K562 (cell line): ENCODE results near the gene ERBB3. TPM values are rescaled to one million over a fixed set of nuclear protein-coding genes. Genes with fewer than 3 reads are reported as not detected.

Experiments
- ADNP ChIP-seq: fragments of 200-800 bp; sonication (Bioruptor generic); IDR thresholded peaks from 2 replicates; pipeline ENCODE4 v1.6.1; 2016; ENCODE audit warnings: missing genetic modification characterization, missing compliant biosample characterization
- ETV1 ChIP-seq: fragments of 450-650 bp; conservative IDR thresholded peaks from 2 replicates; pipeline ENCODE4 v1.6.1; 2016; ENCODE audit warnings: missing genetic modification characterization, control low read depth, low read depth, missing compliant biosample characterization
- EZH2 ChIP-seq: IDR thresholded peaks from 2 replicates; pipeline ENCODE4 v1.6.1; 2012; ENCODE audit warnings: low read depth, mild to moderate bottlenecking, inconsistent platforms, low read length, borderline replicate concordance
- FOXK1 ChIP-seq: sonication (generic); formaldehyde crosslinking; IDR thresholded peaks from 2 replicates; pipeline ENCODE4 v1.8.0; 2022; ENCODE audit warnings: missing genetic modification reagents, mild to moderate bottlenecking, borderline replicate concordance
- HNRNPK ChIP-seq: fragments of 200-400 bp; formaldehyde crosslinking; IDR thresholded peaks from one replicate; pipeline ENCODE4 v1.6.1; 2018; ENCODE audit warnings: mild to moderate bottlenecking, low read depth, low read length; ENCODE audit not compliant: poor library complexity, severe bottlenecking
- IRF1 ChIP-seq: sonication (generic); formaldehyde crosslinking; IDR thresholded peaks from 2 replicates; pipeline ENCODE4 v1.8.0; 2022; ENCODE audit warnings: missing genetic modification reagents, mild to moderate bottlenecking, borderline replicate concordance
- MBD1 ChIP-seq: fragments of 250-450 bp; sonication (Bioruptor Pico); IDR thresholded peaks from 2 replicates; pipeline ENCODE4 v1.8.0; 2022; ENCODE audit warnings: inconsistent platforms
- MXI1 ChIP-seq: IDR thresholded peaks from 2 replicates; pipeline ENCODE4 v1.6.1; 2011; ENCODE audit warnings: low read depth, mild to moderate bottlenecking, improper control_type of control experiment, low read length
- NCOA1 ChIP-seq: fragments of 450-650 bp; IDR thresholded peaks from 2 replicates; pipeline ENCODE4 v1.6.1; 2016; ENCODE audit warnings: low read depth
- NUFIP1 ChIP-seq: fragments of 450-650 bp; IDR thresholded peaks from 2 replicates; pipeline ENCODE4 v1.6.1; 2018; ENCODE audit not compliant: partially characterized antibody
- TAL1 ChIP-seq: fragments of 450-650 bp; IDR thresholded peaks from 2 replicates; pipeline ENCODE4 v1.6.1; 2016; ENCODE audit warnings: mild to moderate bottlenecking
- ZC3H11A ChIP-seq: IDR thresholded peaks from 2 replicates; pipeline ENCODE4 v1.6.1; 2012; ENCODE audit warnings: low read depth, low read length, improper control_type of control experiment
- ZFP91 ChIP-seq: sonication (generic); formaldehyde crosslinking; IDR thresholded peaks from 2 replicates; pipeline ENCODE4 v1.8.0; 2022; ENCODE audit warnings: mild to moderate bottlenecking, missing genetic modification reagents
- ZKSCAN1 ChIP-seq: fragments of 150-350 bp; IDR thresholded peaks from 2 replicates; pipeline ENCODE4 v1.6.1; 2016; ENCODE audit warnings: low read depth, low read length
- ZNF239 ChIP-seq: fragments of 250-450 bp; sonication (Bioruptor Pico); IDR thresholded peaks from 2 replicates; pipeline ENCODE4 v1.4.0; 2020; ENCODE audit warnings: mild to moderate bottlenecking
- ZNF407 ChIP-seq: fragments of 450-650 bp; IDR thresholded peaks from 2 replicates; pipeline ENCODE4 v1.6.1; 2016; ENCODE audit warnings: low read depth
- ZNF644 ChIP-seq: fragments of 200-800 bp; sonication (Bioruptor generic); IDR thresholded peaks from 2 replicates; pipeline ENCODE4 v1.6.1; 2016; ENCODE audit warnings: low read depth, missing genetic modification characterization, missing compliant biosample characterization
- polyA plus RNA-seq, 8 experiments: library from polyadenylated mRNA; depleted of rRNA in 4 of 8; stranded (reverse) in 5 of 8; unstranded in 3 of 8; fragments of >200 nt; fragmentation: Nextera tagmentation in 2 of 8; fragmentation: Illumina TruSeq in 1 of 8; extraction: Ambion mirVana in 2 of 8; extraction: Trizol in 1 of 8; gene quantifications; 2 replicates each; pipeline versions ENCODE4 v1.2.1 to v1.2.3, GENCODE V29; 2011 to 2014; ENCODE audit warnings: inconsistent platforms in 1 of 8, missing spikeins in 1 of 8
- total RNA-seq, 7 experiments: library from RNA; depleted of rRNA in 6 of 7; stranded (reverse); fragments of >200 nt in 6 of 7; fragmentation: Illumina TruSeq in 2 of 7; extraction: Trizol in 2 of 7; gene quantifications; 2 replicates each; pipeline versions ENCODE4 v1.2.1 to v1.2.3, GENCODE V29; 2011 to 2021; ENCODE audit warnings: low replicate concordance in 1 of 7

ERBB3 gene
- total and polyA plus RNA-seq, 9 of the 15 experiments (the other 6 are each of a cell fraction or from before 2014, with no cell fraction given): 1.5 to 5.4 (median 3.8) TPM

- TF ChIP-seq ZFP91 (no peak), ZC3H11A (no peak), MXI1 (0 out of 2 replicates have a peak, but pooled peaks have one; percentile 42), ZKSCAN1 (no peak), IRF1 (CRISPR knock-in tag) (no peak), NCOA1 (no peak), FOXK1 (no peak), ZNF407 (no peak), ETV1 (tag) (no peak), MBD1 (CRISPR knock-in tag) (no peak), EZH2 (no peak), ADNP (no peak), ZNF239 (CRISPR knock-in tag) (no peak), TAL1 (no peak), NUFIP1 (no peak), ZNF644 (tag) (no peak), HNRNPK (no peak)
Observed at GRCh38 chr12:56128670-56129205, 48.8 kb downstream of the ERBB3 start (continued).
